H1 (cell line): ENCODE data around the gene CTBP2. TPM values are rescaled to one million over a fixed set of nuclear protein-coding genes. Genes with fewer than 3 reads are reported as not detected.

Source experiments
- CTCF ChIA-PET: fragments of 300-600 bp; sonication (Branson Sonifier 250); formaldehyde crosslinking; loops from one replicate; lab custom pipeline; 2021; ENCODE audit not compliant: partially characterized antibody; lab: Charles Lee
- POLR2A ChIA-PET: fragments of 300-600 bp; sonication (Branson Sonifier 250); formaldehyde crosslinking; loops from one replicate; lab custom pipeline; 2021; ENCODE audit warnings: inconsistent platforms; ENCODE audit not compliant: partially characterized antibody; lab: Charles Lee
- DNase-seq, 2 experiments: peaks; one replicate each; pipeline versions ENCODE4 v3.0.0 to v3.0.0-alpha.2; 2010 to 2022; ENCODE audit warnings: low spot score in 2 of 2, low read depth in 1 of 2, mixed read lengths in 1 of 2
- FAIRE-seq: peaks from 2 replicates; lab custom pipeline; 2011; peaks lifted over from hg19 to GRCh38; lab: Jason Lieb, UNC
- H2AFZ ChIP-seq: 2 replicates; pipeline ENCODE4 v1.8.1; 2012; ENCODE audit warnings: low read length, inconsistent platforms
- H2AK5ac ChIP-seq: 2 replicates; pipeline ENCODE4 v1.6.1; 2013; ENCODE audit warnings: low read depth, low read length
- H2BK120ac ChIP-seq: replicated peaks from 2 replicates; pipeline ENCODE3; 2013; ENCODE audit warnings: low read depth, low read length, inconsistent platforms
- H2BK12ac ChIP-seq: 2 replicates; pipeline ENCODE4 v1.6.1; 2013; ENCODE audit warnings: low read depth, low read length
- H2BK15ac ChIP-seq: 2 replicates; pipeline ENCODE4 v1.6.1; 2013; ENCODE audit warnings: low read length
- H2BK20ac ChIP-seq: 2 replicates; pipeline ENCODE4 v1.6.1; 2013; ENCODE audit warnings: low read length
- H2BK5ac ChIP-seq: 2 replicates; pipeline ENCODE4 v1.6.1; 2013; ENCODE audit warnings: low read depth, low read length
- H3K14ac ChIP-seq: 2 replicates; pipeline ENCODE4 v1.6.1; 2013; ENCODE audit warnings: inconsistent platforms; ENCODE audit not compliant: insufficient read length
- H3K18ac ChIP-seq: 2 replicates; pipeline ENCODE4 v1.6.1; 2013; ENCODE audit warnings: low read length; ENCODE audit errors: extremely low read depth
- H3K23ac ChIP-seq: 2 replicates; pipeline ENCODE4 v1.6.1; 2013; ENCODE audit warnings: inconsistent platforms; ENCODE audit not compliant: insufficient read length
- H3K23me2 ChIP-seq: 2 replicates; pipeline ENCODE4 v1.6.1; 2013; ENCODE audit warnings: low read depth, low read length
- H3K27ac ChIP-seq: 2 replicates; pipeline ENCODE4 v1.6.1; 2011; ENCODE audit warnings: low read depth, low read length, inconsistent platforms
- H3K27me3 ChIP-seq, 4 experiments: replicated peaks in 1 of 4; 1 replicate in 1 of 4; 2 replicates in 3 of 4; pipeline versions ENCODE4 v1.6.1 to v1.8.1; 2011 to 2013; ENCODE audit warnings: low read length in 3 of 4, mild to moderate bottlenecking in 3 of 4, inconsistent platforms in 2 of 4, mixed read lengths in 2 of 4, moderate library complexity in 1 of 4; ENCODE audit not compliant: control insufficient read depth in 3 of 4, insufficient read depth in 3 of 4; ENCODE audit errors: extremely low read depth in 1 of 4
- H3K36me3 ChIP-seq, 4 experiments: 2 replicates each; pipeline versions ENCODE4 v1.6.1 to v1.8.1; 2011 to 2013; ENCODE audit warnings: mild to moderate bottlenecking in 4 of 4, low read length in 3 of 4, moderate library complexity in 2 of 4, control low read depth in 1 of 4, inconsistent platforms in 1 of 4; ENCODE audit not compliant: insufficient read depth in 4 of 4, control insufficient read depth in 2 of 4
- H3K4ac ChIP-seq: replicated peaks from 2 replicates; pipeline ENCODE3; 2013; ENCODE audit warnings: low read length, low read depth, mixed read lengths, inconsistent platforms; ENCODE audit not compliant: insufficient read length
- H3K4me1 ChIP-seq, 4 experiments: replicated peaks in 1 of 4; 1 replicate in 1 of 4; 2 replicates in 3 of 4; pipeline versions ENCODE4 v1.6.1 to v1.8.1; 2011 to 2013; ENCODE audit warnings: low read length in 3 of 4, inconsistent platforms in 2 of 4, mixed read lengths in 1 of 4; ENCODE audit not compliant: insufficient read depth in 4 of 4, control insufficient read depth in 3 of 4
- H3K4me2 ChIP-seq, 2 experiments: 2 replicates each; pipeline versions ENCODE4 v1.6.1 to v1.8.1; 2011 to 2013; ENCODE audit warnings: low read depth in 2 of 2, low read length in 2 of 2, control low read depth in 1 of 2, inconsistent platforms in 1 of 2, mild to moderate bottlenecking in 1 of 2; ENCODE audit not compliant: insufficient read depth in 1 of 2
- H3K4me3 ChIP-seq, 4 experiments: fragments of 200-600, 300-600 bp in 1 of 4; sonication (generic), shearing (Covaris generic), sonication (Bioruptor Twin) in 1 of 4; 2 replicates each; pipeline versions ENCODE4 v1.5.1 to v1.8.1; 2011 to 2016; ENCODE audit warnings: low read length in 4 of 4, low read depth in 3 of 4, control low read depth in 2 of 4, inconsistent platforms in 2 of 4, mild to moderate bottlenecking in 2 of 4, mixed read lengths in 1 of 4, moderate library complexity in 1 of 4; ENCODE audit not compliant: insufficient read depth in 2 of 4; ENCODE audit errors: extremely low read depth in 1 of 4
- H3K56ac ChIP-seq: replicated peaks from 2 replicates; pipeline ENCODE3; 2013; ENCODE audit warnings: low read depth, mild to moderate bottlenecking, mixed read lengths, low read length, inconsistent platforms; ENCODE audit not compliant: insufficient read length
- H3K79me1 ChIP-seq: 2 replicates; pipeline ENCODE4 v1.6.1; 2013; ENCODE audit warnings: low read depth, low read length, control low read depth
- H3K79me2 ChIP-seq, 2 experiments: 2 replicates each; pipeline versions ENCODE4 v1.6.1 to v1.8.1; 2012 to 2013; ENCODE audit warnings: low read length in 2 of 2, mild to moderate bottlenecking in 2 of 2, inconsistent platforms in 1 of 2; ENCODE audit not compliant: insufficient read depth in 2 of 2, control insufficient read depth in 1 of 2
- H3K9ac ChIP-seq, 4 experiments: replicated peaks in 1 of 4; 1 replicate in 1 of 4; 2 replicates in 3 of 4; pipeline versions ENCODE4 v1.6.1 to v1.8.1; 2011 to 2013; ENCODE audit warnings: low read depth in 3 of 4, low read length in 3 of 4, control low read depth in 2 of 4, mild to moderate bottlenecking in 2 of 4, moderate library complexity in 2 of 4, inconsistent platforms in 1 of 4; ENCODE audit errors: extremely low read depth in 1 of 4
- H3K9me3 ChIP-seq, 2 experiments: 2 replicates each; pipeline versions ENCODE4 v1.6.1 to v1.8.1; 2012 to 2013; ENCODE audit warnings: mild to moderate bottlenecking in 2 of 2, moderate library complexity in 2 of 2, control low read depth in 1 of 2, inconsistent platforms in 1 of 2, low read depth in 1 of 2, low read length in 1 of 2, mixed read lengths in 1 of 2; ENCODE audit not compliant: insufficient read depth in 2 of 2
- H4K20me1 ChIP-seq, 2 experiments: replicated peaks in 1 of 2; 2 replicates each; pipeline versions ENCODE3 to v1.8.1; 2011 to 2013; ENCODE audit warnings: inconsistent platforms in 2 of 2, low read length in 2 of 2, mild to moderate bottlenecking in 1 of 2; ENCODE audit not compliant: insufficient read depth in 2 of 2, control insufficient read depth in 1 of 2
- H4K5ac ChIP-seq: 2 replicates; pipeline ENCODE4 v1.6.1; 2013; ENCODE audit warnings: low read length, low read depth, mixed read lengths, inconsistent platforms; ENCODE audit not compliant: insufficient read length
- H4K8ac ChIP-seq: 2 replicates; pipeline ENCODE4 v1.8.0; 2013; ENCODE audit warnings: mild to moderate bottlenecking, moderate library complexity, low read length, inconsistent platforms; ENCODE audit not compliant: insufficient read depth; ENCODE audit errors: extremely low read depth
- H4K91ac ChIP-seq: replicated peaks from 2 replicates; pipeline ENCODE3; 2013; ENCODE audit warnings: low read length, mixed read lengths, inconsistent platforms; ENCODE audit not compliant: insufficient read length
- BACH1 ChIP-seq: IDR thresholded peaks from 2 replicates; pipeline ENCODE4 v1.6.1; 2012; ENCODE audit warnings: low read length, improper control_type of control experiment
- CBX8 ChIP-seq: fragments of 300-800, 300-1000 bp; sonication (generic); IDR thresholded peaks from 2 replicates; pipeline ENCODE4 v1.7.1; 2016; ENCODE audit warnings: low read depth, low read length, borderline replicate concordance
- EZH2 ChIP-seq: fragments of 200-600 bp; sonication (generic); IDR thresholded peaks from 2 replicates; pipeline ENCODE4 v1.7.1; 2012; ENCODE audit warnings: low read depth, mild to moderate bottlenecking, moderate library complexity, low read length, inconsistent platforms; ENCODE audit not compliant: severe bottlenecking
- GABPA ChIP-seq: IDR thresholded peaks from 2 replicates; pipeline ENCODE4 v1.6.1; 2011; ENCODE audit warnings: mild to moderate bottlenecking, low read length, moderate library complexity, borderline replicate concordance; ENCODE audit not compliant: insufficient read depth
- GTF2F1 ChIP-seq: IDR thresholded peaks from 2 replicates; pipeline ENCODE4 v1.6.1; 2012; ENCODE audit warnings: low read depth, low read length, improper control_type of control experiment, borderline replicate concordance
- KDM1A ChIP-seq: fragments of 200-600, 300-600 bp; sonication (generic); IDR thresholded peaks from 2 replicates; pipeline ENCODE4 v1.7.1; 2016; ENCODE audit warnings: mild to moderate bottlenecking, low read length, borderline replicate concordance
- KDM5A ChIP-seq: fragments of 200-600 bp; IDR thresholded peaks from 2 replicates; pipeline ENCODE4 v1.7.1; 2012; ENCODE audit warnings: mild to moderate bottlenecking, low read length, inconsistent platforms, mixed read lengths
- NRF1 ChIP-seq: IDR thresholded peaks from 2 replicates; pipeline ENCODE4 v1.6.1; 2011; ENCODE audit warnings: mild to moderate bottlenecking, low read depth, low read length, improper control_type of control experiment
- RBBP5 ChIP-seq: IDR thresholded peaks from 2 replicates; pipeline ENCODE4 v1.7.1; 2012; ENCODE audit warnings: low read depth, mild to moderate bottlenecking, inconsistent platforms, low read length, moderate library complexity, borderline replicate concordance
- RXRA ChIP-seq: IDR thresholded peaks from 2 replicates; pipeline ENCODE4 v1.6.1; 2011; ENCODE audit warnings: low read depth, mild to moderate bottlenecking, low read length, moderate library complexity; ENCODE audit not compliant: insufficient read depth
- SAP30 ChIP-seq: fragments of 300-600 bp; sonication (generic); IDR thresholded peaks from 2 replicates; pipeline ENCODE4 v1.7.1; 2012; ENCODE audit warnings: low read length, moderate library complexity, mild to moderate bottlenecking, inconsistent platforms; ENCODE audit not compliant: insufficient read depth, insufficient replicate concordance
- SP4 ChIP-seq: IDR thresholded peaks from 2 replicates; pipeline ENCODE4 v1.6.1; 2012; ENCODE audit warnings: low read length, inconsistent platforms
- SRF ChIP-seq: IDR thresholded peaks from 2 replicates; pipeline ENCODE4 v1.6.1; 2011; ENCODE audit warnings: mild to moderate bottlenecking, low read depth, low read length, moderate library complexity
- SUZ12 ChIP-seq: fragments of 200-600 bp; sonication (generic); IDR thresholded peaks from 2 replicates; pipeline ENCODE4 v1.6.1; 2012; ENCODE audit warnings: mild to moderate bottlenecking, inconsistent platforms, low read length, moderate library complexity, mixed read lengths
- WGBS, 2 experiments: shearing (Covaris generic) in 1 of 2; methylation state at CpG; one replicate each; pipeline versions ENCODE4 v1.1.6 to v1.1.7; 2013 to 2015; ENCODE audit warnings: low lambda C conversion rate in 2 of 2, mixed read lengths in 2 of 2, inconsistent platforms in 1 of 2, low coverage in 1 of 2, missing lambda C conversion rate in 1 of 2; ENCODE audit not compliant: insufficient replicate concordance in 2 of 2, insufficient coverage in 1 of 2, insufficient read length in 1 of 2; ENCODE audit errors: extremely low coverage in 1 of 2, missing lambda C conversion rate in 1 of 2; 5-methylcytosine and 5-hydroxymethylcytosine counted together
- polyA plus RNA-seq, 7 experiments: library from polyadenylated mRNA; depleted of rRNA in 3 of 7; stranded (reverse) in 5 of 7; unstranded in 2 of 7; fragments of >200 nt in 5 of 7; fragments of 200-250 nt in 2 of 7; gene quantifications; 1 replicate in 5 of 7; 2 replicates in 1 of 7; 4 replicates in 1 of 7; pipeline versions ENCODE4 v1.2.1 to v1.2.3, GENCODE V29; 2011 to 2013; ENCODE audit warnings: missing spikeins in 2 of 7, mixed read lengths in 2 of 7
- total RNA-seq: library from RNA; stranded (reverse); fragmentation: NEBNext Ultra II Directional; extraction: Animal tissue kit (Norgen Biotek cat#: 25700); gene quantifications from 2 replicates; pipeline ENCODE4 v1.2.1, GENCODE V29; 2021

The CTBP2 gene
- total and polyA plus RNA-seq, 2 of the 8 experiments (the other 6 are each of a cell fraction or from before 2014, with no cell fraction given), result 208 to 221 TPM

DNA sequence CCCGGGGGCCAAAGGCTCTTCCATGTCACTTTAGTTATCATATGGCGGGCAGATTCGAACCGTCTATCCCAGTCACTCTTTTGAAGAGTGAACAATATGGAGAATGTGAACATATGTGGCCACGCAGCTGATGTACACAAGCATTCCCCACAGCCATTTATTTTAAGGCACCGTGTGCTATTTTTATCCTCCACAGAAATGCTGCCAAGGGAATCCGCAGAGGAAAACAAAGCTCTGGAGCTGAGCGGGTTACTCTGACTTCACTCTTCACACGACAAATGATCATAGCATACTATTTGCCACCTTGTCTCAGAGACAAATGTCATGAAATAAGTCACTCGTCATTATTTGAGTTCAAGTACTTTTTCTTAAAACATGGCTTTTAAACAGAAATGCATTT is 100.3 kb downstream of the CTBP2 start:
- H2BK120ac ChIP-seq, result no peak overlapping the region
- no peak overlapping the region for H2BK12ac ChIP-seq
- no peak overlapping the region for H3K4me2 ChIP-seq
- peaks cover 64 to 66% of the 10 kb centered on the region in 2 experiments for H4K20me1 ChIP-seq
- H3K4me3 ChIP-seq, result no peak overlapping the region
- no peak overlapping the region for H2AK5ac ChIP-seq
- H3K36me3 ChIP-seq, result peaks cover 0 to 22% (median 2%) of the 10 kb centered on the region in 4 experiments; a peak in 5 of 8 replicates
- no peak for FAIRE-seq
- no peaks in the 10 kb centered on the region for H3K23me2 ChIP-seq
- no peaks in the 10 kb centered on the region for H3K9me3 ChIP-seq
- peaks cover 23% of the 10 kb centered on the region for H3K79me1 ChIP-seq
- H3K4me1 ChIP-seq, result peaks cover 0 to 40% (median 15%) of the 10 kb centered on the region in 4 experiments; a peak in 6 of 7 replicates
- DNase-seq, result no peak
- H4K91ac ChIP-seq, result no peak overlapping the region
- H3K79me2 ChIP-seq, result peaks cover 19 to 99% of the 10 kb centered on the region in 2 experiments
- H2BK15ac ChIP-seq, result no peak overlapping the region
- POLR2A ChIA-PET, result no interaction called here
- H3K14ac ChIP-seq, result no peak overlapping the region
- H3K23ac ChIP-seq, result no peak overlapping the region
- no peak overlapping the region for H2BK20ac ChIP-seq
- CTCF ChIA-PET, result interaction anchor here (0.8 to 10.1 kb wide), 8 partner anchors 8 to 68 kb away, joined by 3 to 110 read pairs (median 8); no protein-coding TSS in a partner anchor
- H3K4ac ChIP-seq, result no peak overlapping the region
- no peak overlapping the region for H3K18ac ChIP-seq
- H3K27me3 ChIP-seq, result no peaks in the 10 kb centered on the region
- WGBS, 2 experiments, result 91% methylated on average over 10 of the region's 10 CpGs; no CpG with 5 or more reads in 1 of the 2 experiments
- no peak overlapping the region for H3K27ac ChIP-seq
- H2AFZ ChIP-seq, result no peak overlapping the region
- H4K8ac ChIP-seq, result no peak overlapping the region
- no peak overlapping the region for H4K5ac ChIP-seq
- H3K56ac ChIP-seq, result no peak overlapping the region
- H2BK5ac ChIP-seq, result no peak overlapping the region
- no peak overlapping the region for H3K9ac ChIP-seq
- TF ChIP-seq GTF2F1 (no peak), SRF (no peak), EZH2 (no peak), KDM5A (no peak), NRF1 (no peak), KDM1A (no peak), SUZ12 (no peak), RXRA (no peak), SP4 (no peak), BACH1 (no peak), SAP30 (no peak), RBBP5 (no peak), CBX8 (no peak), GABPA (no peak)
